ENCODE results near the gene TMEM158.

The TMEM158 gene

DNA sequence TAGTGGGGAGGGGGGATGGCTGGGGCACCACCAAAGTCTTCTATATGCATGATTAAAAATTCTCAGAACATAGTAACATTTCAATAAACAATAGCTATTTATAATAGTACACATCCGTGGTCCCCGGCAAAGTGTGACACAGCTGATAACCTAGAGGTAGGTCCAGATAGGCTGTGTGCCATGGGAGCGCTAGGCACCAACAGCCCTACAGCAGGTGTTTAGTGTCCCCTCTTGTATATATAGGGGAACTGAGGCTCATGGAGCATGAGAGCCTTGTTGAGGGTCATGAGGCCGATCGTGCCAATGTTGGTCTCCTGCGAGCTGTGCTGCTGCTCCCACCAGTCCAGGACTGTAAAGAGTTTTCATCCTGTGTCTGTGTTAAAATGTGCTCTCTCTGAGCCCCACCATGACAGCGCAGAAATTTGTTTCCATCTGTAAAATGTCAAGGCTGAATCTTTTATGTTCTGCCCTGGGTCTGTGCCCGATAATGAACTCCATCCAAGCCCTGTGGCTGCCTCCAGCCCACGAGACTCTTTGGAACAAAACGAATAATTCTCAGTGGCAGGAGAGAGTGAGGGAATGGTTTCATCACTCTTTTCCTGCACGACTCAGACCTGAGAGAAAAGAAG lies 14.5 kb downstream of the TMEM158 start:
- no peak for TF ChIP-seq NFRKB (IDR thresholded peaks at IDR 0.05)
- TF ChIP-seq L3MBTL2 (conservative IDR thresholded peaks at IDR 0.05), result no peak
- TF ChIP-seq SUZ12 (IDR thresholded peaks at IDR 0.05), result no peak
- TF ChIP-seq LEF1 (IDR thresholded peaks at IDR 0.05; ENCODE audit: borderline replicate concordance), result no peak
- no peak for TF ChIP-seq HDGF (IDR thresholded peaks at IDR 0.05; ENCODE audit: borderline replicate concordance)
- no peak for TF ChIP-seq FOXK2 (IDR thresholded peaks at IDR 0.05)
- no peak for TF ChIP-seq ARNT (IDR thresholded peaks at IDR 0.05)
- TF ChIP-seq ELF4 (IDR thresholded peaks at IDR 0.05), result no peak
- no peak for TF ChIP-seq CTBP1 (IDR thresholded peaks at IDR 0.05; ENCODE audit: borderline replicate concordance)
- ChIA-PET POLR2A (no interaction called here), CTCF (interaction anchor here (1.6 to 4.7 kb wide), 2 partner anchors 169 to 175 kb away, joined by 7 to 52 read pairs; no protein-coding TSS in a partner anchor)
- no peak for DNase-seq (ENCODE audit: extremely low spot score)

DNA sequence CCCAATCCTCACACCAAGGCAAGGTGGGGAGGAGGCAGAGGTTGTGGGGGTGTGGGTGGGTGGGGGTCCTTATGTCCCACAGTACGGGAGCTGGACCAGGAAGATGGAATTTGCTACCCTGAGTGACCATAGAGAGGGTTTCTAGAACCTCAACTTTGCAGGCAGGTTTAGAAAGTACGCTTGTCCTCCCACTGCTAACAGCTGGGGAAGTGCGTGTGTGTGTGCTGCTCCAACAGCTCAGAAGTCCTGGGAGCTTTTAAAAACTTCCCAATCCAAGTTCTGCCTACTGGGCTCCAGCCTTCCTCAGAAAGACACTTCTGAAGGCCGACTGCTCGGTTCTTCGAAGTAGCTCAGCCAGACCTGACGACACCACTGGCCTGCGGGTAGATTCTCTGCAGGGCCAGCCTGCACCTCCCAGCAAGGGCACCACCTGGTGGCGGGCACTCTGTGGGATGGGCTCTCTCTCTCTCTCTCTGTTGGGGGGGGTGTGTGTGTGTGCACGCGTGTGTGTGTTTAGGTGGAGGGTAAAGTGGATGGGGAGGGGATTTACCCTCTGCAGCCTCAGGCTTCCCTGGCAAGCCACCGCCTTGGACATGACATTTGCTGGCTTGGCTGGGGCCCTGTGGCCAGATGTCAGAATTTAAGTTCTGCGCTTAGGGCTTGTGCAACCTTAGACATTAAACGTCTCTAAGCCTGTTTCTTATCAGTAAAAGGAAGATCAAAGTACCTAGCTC lies 15.6 kb downstream of the TMEM158 start:
- TF ChIP-seq FOXK2 (IDR thresholded peaks at IDR 0.05) (no peak), BHLHE40 (IDR thresholded peaks at IDR 0.05; ENCODE audit: borderline replicate concordance) (no peak), TARDBP (IDR thresholded peaks at IDR 0.05) (peak; percentile 14; the same call in 1 of the 2 replicates), SUZ12 (IDR thresholded peaks at IDR 0.05) (no peak), FOXM1 (IDR thresholded peaks at IDR 0.05; ENCODE audit: borderline replicate concordance) (no peak), ZNF384 (IDR thresholded peaks at IDR 0.05) (no peak)
- peak; percentile 77 for DNase-seq (ENCODE audit: extremely low spot score)
- ChIA-PET CTCF (interaction anchor here (0.6 to 4.7 kb wide), 16 partner anchors 9 to 418 kb away, joined by 3 to 52 read pairs (median 4); no protein-coding TSS in a partner anchor), POLR2A (interaction anchor here (0.6 kb wide), 1 partner anchor 170 kb away, joined by 3 read pairs; no protein-coding TSS in a partner anchor)

DNA sequence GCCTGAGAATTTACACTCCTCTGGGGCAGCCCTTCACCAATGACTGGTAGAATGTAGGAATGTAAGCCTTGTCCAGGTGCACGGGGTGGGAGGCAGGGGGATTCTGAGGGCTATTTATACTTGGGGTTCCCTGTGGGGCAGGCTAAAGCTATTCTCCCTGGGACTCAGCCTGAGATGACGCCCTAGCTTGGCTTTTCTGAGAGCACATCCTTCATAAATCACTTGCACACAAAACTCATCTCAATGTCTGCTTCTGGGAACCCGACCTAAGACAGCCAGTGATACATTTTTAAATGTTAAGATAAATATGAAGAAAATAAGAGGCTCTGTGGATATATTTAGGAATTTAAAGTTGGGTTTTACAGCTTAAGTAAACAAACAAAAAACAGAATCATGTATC lies 16.6 kb downstream of the TMEM158 start:
- POLR2A ChIA-PET, result no interaction called here
- no peak for TF ChIP-seq ARNT (IDR thresholded peaks at IDR 0.05)
- no peak for TF ChIP-seq TARDBP (IDR thresholded peaks at IDR 0.05)
- no peak for TF ChIP-seq FOXA1 (IDR thresholded peaks at IDR 0.05)
- TF ChIP-seq FOXK2 (IDR thresholded peaks at IDR 0.05), result no peak
- DNase-seq (ENCODE audit: extremely low spot score), result no peak
- CTCF ChIA-PET, result interaction anchor here (0.6 to 4.7 kb wide), 2 partner anchors 114 to 167 kb away, joined by 5 to 52 read pairs; no protein-coding TSS in a partner anchor

- DNase-seq (ENCODE audit: extremely low spot score), result no peak
- ChIA-PET CTCF (interaction anchor here (0.9 to 4.7 kb wide), 2 partner anchors 27 to 166 kb away, joined by 3 to 52 read pairs; no protein-coding TSS in a partner anchor), POLR2A (no interaction called here)
- TF ChIP-seq ZNF384 (IDR thresholded peaks at IDR 0.05), result no peak
- TF ChIP-seq SUZ12 (IDR thresholded peaks at IDR 0.05), result no peak
- TF ChIP-seq ELF4 (IDR thresholded peaks at IDR 0.05), result no peak
- no peak for TF ChIP-seq FOXM1 (IDR thresholded peaks at IDR 0.05; ENCODE audit: borderline replicate concordance)
- no peak for TF ChIP-seq FOXA1 (IDR thresholded peaks at IDR 0.05)
- no peak for TF ChIP-seq PKNOX1 (IDR thresholded peaks at IDR 0.05)
Observed at GRCh38 chr3:45208586-45208985, 17.5 kb downstream of the TMEM158 start.

DNA sequence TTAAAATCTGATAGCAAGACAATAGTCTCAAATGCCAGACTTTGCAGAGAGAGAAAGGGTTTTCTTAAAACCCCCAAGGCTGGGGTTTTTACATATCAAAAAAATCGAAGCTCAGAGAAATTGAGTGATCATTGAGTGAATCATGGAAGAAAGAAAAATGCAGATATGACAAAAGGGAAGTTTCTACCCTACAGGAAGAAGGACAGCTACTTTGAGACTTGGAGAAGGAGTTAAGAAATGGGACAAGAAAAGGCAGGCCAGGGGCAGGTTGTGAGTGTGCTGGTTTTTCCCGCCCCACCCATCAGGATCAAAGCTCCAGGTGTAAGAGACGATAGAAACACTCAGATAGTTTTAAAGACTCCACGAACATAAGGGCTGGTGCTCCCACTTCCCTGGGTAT lies 18.6 kb downstream of the TMEM158 start:
- ChIA-PET POLR2A (no interaction called here), CTCF (interaction anchor here (4.7 kb wide), 1 partner anchor 164 kb away, joined by 52 read pairs; no protein-coding TSS in a partner anchor)
- no peak for DNase-seq (ENCODE audit: extremely low spot score)
- TF ChIP-seq ARNT (IDR thresholded peaks at IDR 0.05) (no peak), ELF4 (IDR thresholded peaks at IDR 0.05) (no peak), SUZ12 (IDR thresholded peaks at IDR 0.05) (no peak), HDGF (IDR thresholded peaks at IDR 0.05; ENCODE audit: borderline replicate concordance) (no peak), FOXA1 (IDR thresholded peaks at IDR 0.05) (no peak), ZNF384 (IDR thresholded peaks at IDR 0.05) (no peak), FOXM1 (IDR thresholded peaks at IDR 0.05; ENCODE audit: borderline replicate concordance) (no peak)

DNA sequence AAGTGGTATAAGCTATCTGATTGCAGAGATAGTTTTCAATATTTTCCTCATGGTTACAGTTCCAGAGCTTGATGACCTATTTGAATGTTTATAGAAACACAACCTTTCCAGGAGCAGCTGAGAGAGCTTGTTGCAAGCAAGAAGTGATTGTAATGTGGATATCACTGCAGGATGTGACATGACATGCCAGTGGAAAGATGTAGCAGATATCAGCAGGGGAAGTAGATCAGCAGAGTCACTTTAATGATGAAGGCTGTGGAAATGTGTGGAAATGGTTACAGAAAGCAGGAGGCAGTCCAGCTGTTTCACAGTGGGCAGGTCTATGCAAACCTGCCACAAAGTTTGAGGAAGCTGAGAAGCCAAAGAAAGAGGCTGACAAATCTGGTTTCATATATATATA lies 21.0 kb downstream of the TMEM158 start:
- ChIA-PET CTCF (interaction anchor here (0.6 kb wide), 1 partner anchor 19 kb away, joined by 3 read pairs; no protein-coding TSS in a partner anchor), POLR2A (no interaction called here)
- DNase-seq (ENCODE audit: extremely low spot score), result no peak
- no peak for TF ChIP-seq CTBP1 (IDR thresholded peaks at IDR 0.05; ENCODE audit: borderline replicate concordance)
- no peak for TF ChIP-seq ARNT (IDR thresholded peaks at IDR 0.05)

- POLR2A ChIA-PET, result no interaction called here
- TF ChIP-seq SUZ12 (IDR thresholded peaks at IDR 0.05) (no peak), FOXK2 (IDR thresholded peaks at IDR 0.05) (no peak), L3MBTL2 (conservative IDR thresholded peaks at IDR 0.05) (no peak), CTBP1 (IDR thresholded peaks at IDR 0.05; ENCODE audit: borderline replicate concordance) (no peak), FOXM1 (IDR thresholded peaks at IDR 0.05; ENCODE audit: borderline replicate concordance) (no peak), NFRKB (IDR thresholded peaks at IDR 0.05) (no peak), HDGF (IDR thresholded peaks at IDR 0.05; ENCODE audit: borderline replicate concordance) (no peak), ARNT (IDR thresholded peaks at IDR 0.05) (no peak)
- no peak for DNase-seq (ENCODE audit: extremely low spot score)
- CTCF ChIA-PET, result no interaction called here
Observed at GRCh38 chr3:45204136-45204535, 22.0 kb downstream of the TMEM158 start.

Data from HEK293T (cell line).